WTC11 (cell line): Measurements from ENCODE around the gene ATXN1L. TPM values are rescaled to one million over a fixed set of nuclear protein-coding genes. Genes with fewer than 3 reads are reported as not detected.

Experiments
- ATAC-seq: fragments of 200-7000 bp; cut with Tn5 transposase; 2 replicates; pipeline ENCODE4 v1.10.0; 2021; ENCODE audit warnings: mild to moderate bottlenecking, moderate library complexity
- CTCF ChIA-PET: fragments of 300-600 bp; sonication (Branson Sonifier 250); formaldehyde crosslinking; loops from one replicate; lab custom pipeline; 2021; ENCODE audit warnings: antibody characterized with exemption; lab: Charles Lee
- POLR2A ChIA-PET: fragments of 350-600 bp; sonication (Branson Sonifier 250); formaldehyde crosslinking; loops from one replicate; lab custom pipeline; 2021; ENCODE audit warnings: antibody characterized with exemption; lab: Charles Lee
- DNase-seq: peaks from one replicate; pipeline ENCODE4 v3.0.0; 2021; ENCODE audit warnings: low spot score
- H3K27ac Mint-ChIP-seq: 2 replicates; pipeline ENCODE4 v1.8.0; 2021; ENCODE audit warnings: mixed read lengths
- H3K27me3 Mint-ChIP-seq: 2 replicates; pipeline ENCODE4 v1.8.0; 2021; ENCODE audit warnings: low read depth, mild to moderate bottlenecking, moderate library complexity, mixed read lengths
- H3K36me3 Mint-ChIP-seq: 2 replicates; pipeline ENCODE4 v1.8.0; 2021; ENCODE audit warnings: mixed read lengths
- H3K4me1 Mint-ChIP-seq: 2 replicates; pipeline ENCODE4 v1.8.0; 2022; ENCODE audit warnings: mixed read lengths
- H3K4me3 Mint-ChIP-seq: 2 replicates; pipeline ENCODE4 v1.8.0; 2021; ENCODE audit warnings: mild to moderate bottlenecking, moderate library complexity, mixed read lengths
- H3K9me3 Mint-ChIP-seq: 2 replicates; pipeline ENCODE4 v1.8.0; 2021; ENCODE audit warnings: mixed read lengths
- ARID4B ChIP-seq: sonication (generic); formaldehyde crosslinking; IDR thresholded peaks from 2 replicates; pipeline ENCODE4 v1.8.0; 2023; ENCODE audit warnings: missing genetic modification reagents, mild to moderate bottlenecking, borderline replicate concordance
- ATF3 ChIP-seq: sonication (generic); formaldehyde crosslinking; conservative IDR thresholded peaks from 2 replicates; pipeline ENCODE4 v1.8.1; 2022; ENCODE audit warnings: mild to moderate bottlenecking, missing genetic modification reagents
- E2F1 ChIP-seq: sonication (generic); formaldehyde crosslinking; IDR thresholded peaks from 2 replicates; pipeline ENCODE4 v1.8.0; 2022; ENCODE audit warnings: mild to moderate bottlenecking, missing genetic modification reagents
- ERG ChIP-seq: fragments of 250-450 bp; sonication (Bioruptor Pico); IDR thresholded peaks from 2 replicates; pipeline ENCODE4 v1.8.0; 2021; ENCODE audit warnings: mild to moderate bottlenecking
- FOXP4 ChIP-seq: sonication (generic); formaldehyde crosslinking; IDR thresholded peaks from 2 replicates; pipeline ENCODE4 v1.8.0; 2022; ENCODE audit warnings: mild to moderate bottlenecking, missing genetic modification reagents
- GRHL2 ChIP-seq: fragments of 250-450 bp; sonication (Bioruptor Pico); IDR thresholded peaks from 2 replicates; pipeline ENCODE4 v1.8.0; 2022; ENCODE audit warnings: mild to moderate bottlenecking, moderate library complexity; ENCODE audit not compliant: insufficient replicate concordance, severe bottlenecking
- HMGXB4 ChIP-seq: sonication (generic); formaldehyde crosslinking; IDR thresholded peaks from 2 replicates; pipeline ENCODE4 v1.8.1; 2023; ENCODE audit warnings: mild to moderate bottlenecking, moderate library complexity, missing genetic modification reagents
- NR1H2 ChIP-seq: sonication (generic); formaldehyde crosslinking; IDR thresholded peaks from 2 replicates; pipeline ENCODE4 v1.9.0; 2021; ENCODE audit warnings: mild to moderate bottlenecking, moderate library complexity, missing genetic modification reagents
- NR3C1 ChIP-seq: sonication (generic); formaldehyde crosslinking; conservative IDR thresholded peaks from 2 replicates; pipeline ENCODE4 v1.8.1; 2023; ENCODE audit warnings: low read depth, mild to moderate bottlenecking, missing genetic modification reagents
- OVOL2 ChIP-seq: fragments of 250-450 bp; sonication (Bioruptor Pico); IDR thresholded peaks from 2 replicates; pipeline ENCODE4 v1.9.0; 2021; ENCODE audit warnings: mild to moderate bottlenecking, borderline replicate concordance
- SP1 ChIP-seq: sonication (generic); formaldehyde crosslinking; conservative IDR thresholded peaks from 2 replicates; pipeline ENCODE4 v1.8.1; 2022; ENCODE audit warnings: missing genetic modification reagents
- TCF7 ChIP-seq: sonication (generic); formaldehyde crosslinking; IDR thresholded peaks from 2 replicates; pipeline ENCODE4 v1.8.0; 2022; ENCODE audit warnings: mild to moderate bottlenecking, low read depth, missing genetic modification reagents, moderate library complexity
- TEAD4 ChIP-seq: sonication (generic); formaldehyde crosslinking; IDR thresholded peaks from 2 replicates; pipeline ENCODE4 v1.8.0; 2022; ENCODE audit warnings: mild to moderate bottlenecking, missing genetic modification reagents
- TP53 ChIP-seq: sonication (generic); formaldehyde crosslinking; IDR thresholded peaks from 2 replicates; pipeline ENCODE4 v1.8.1; 2023; ENCODE audit warnings: mild to moderate bottlenecking, missing genetic modification reagents
- ZMAT4 ChIP-seq: fragments of 250-450 bp; sonication (Bioruptor Pico); IDR thresholded peaks from 2 replicates; pipeline ENCODE4 v1.9.0; 2021; ENCODE audit warnings: mild to moderate bottlenecking
- ZNF219 ChIP-seq: sonication (generic); formaldehyde crosslinking; IDR thresholded peaks from 2 replicates; pipeline ENCODE4 v1.8.0; 2023; ENCODE audit warnings: missing genetic modification reagents, mild to moderate bottlenecking, borderline replicate concordance
- ZNF281 ChIP-seq: sonication (generic); formaldehyde crosslinking; IDR thresholded peaks from 2 replicates; pipeline ENCODE4 v1.8.0; 2023; ENCODE audit warnings: mild to moderate bottlenecking, missing genetic modification reagents
- ZNF317 ChIP-seq: sonication (generic); formaldehyde crosslinking; IDR thresholded peaks from 2 replicates; pipeline ENCODE4 v1.8.1; 2023; ENCODE audit warnings: low read depth, mild to moderate bottlenecking, moderate library complexity, missing genetic modification reagents, borderline replicate concordance
- ZNF396 ChIP-seq: fragments of 250-450 bp; sonication (Bioruptor Pico); IDR thresholded peaks from 2 replicates; pipeline ENCODE4 v1.8.0; 2021; ENCODE audit warnings: mild to moderate bottlenecking, moderate library complexity, borderline replicate concordance
- ZNF423 ChIP-seq: fragments of 250-450 bp; sonication (Bioruptor Pico); IDR thresholded peaks from 2 replicates; pipeline ENCODE4 v2.1.2; 2022; ENCODE audit warnings: mild to moderate bottlenecking, moderate library complexity
- ZNF671 ChIP-seq: fragments of 250-450 bp; sonication (Bioruptor Pico); IDR thresholded peaks from 2 replicates; pipeline ENCODE4 v1.8.0; 2021; ENCODE audit warnings: mild to moderate bottlenecking
- total RNA-seq: library from RNA; stranded (reverse); gene quantifications from 3 replicates; pipeline ENCODE4 v1.2.3, GENCODE V29; 2021

ATXN1L gene
- total RNA-seq, 1 experiment from 2014 or later, result 23.2 TPM

GRCh38 chr16:71867939-71868338 lies 22.2 kb downstream of the ATXN1L start:
- Mint-ChIP-seq H3K27me3 (no peaks in the 10 kb centered on the region), H3K27ac (peak overlapping the region; percentile 75), H3K36me3 (peaks cover 31% of the 10 kb centered on the region), H3K4me3 (no peak overlapping the region), H3K4me1 (peaks cover 10% of the 10 kb centered on the region), H3K9me3 (no peaks in the 10 kb centered on the region)
- ATAC-seq (peak; percentile 57), DNase-seq (no peak)
- POLR2A ChIA-PET, result no interaction called here
- CTCF ChIA-PET, result interaction anchor here (0.6 to 1.4 kb wide), 4 partner anchors 9 to 85 kb away, joined by 3 to 7 read pairs (median 3); no protein-coding TSS in a partner anchor
- no peak for TF ChIP-seq FOXP4 (CRISPR knock-in tag)
- TF ChIP-seq ZNF317 (CRISPR knock-in tag), result no peak
- TF ChIP-seq ZNF423 (CRISPR knock-in tag), result peak; percentile 76
- no peak for TF ChIP-seq HMGXB4
- TF ChIP-seq ZNF281, result no peak
- no peak for TF ChIP-seq ATF3 (CRISPR knock-in tag)

- no peak overlapping the region for H3K4me3 Mint-ChIP-seq
- no peak for DNase-seq
- H3K36me3 Mint-ChIP-seq, result peaks cover 26% of the 10 kb centered on the region
- ChIA-PET POLR2A (no interaction called here), CTCF (no interaction called here)
- no peaks in the 10 kb centered on the region for H3K27me3 Mint-ChIP-seq
- H3K4me1 Mint-ChIP-seq, result peaks cover 10% of the 10 kb centered on the region
- ATAC-seq, result no peak
- H3K9me3 Mint-ChIP-seq, result no peaks in the 10 kb centered on the region
- no peak overlapping the region for H3K27ac Mint-ChIP-seq
- TF ChIP-seq ARID4B (CRISPR knock-in tag), result no peak
- no peak for TF ChIP-seq TCF7
- TF ChIP-seq TEAD4 (CRISPR knock-in tag), result no peak
- no peak for TF ChIP-seq ZMAT4 (CRISPR knock-in tag)
- TF ChIP-seq E2F1 (CRISPR knock-in tag), result no peak
- TF ChIP-seq ZNF396 (CRISPR knock-in tag), result no peak
- no peak for TF ChIP-seq ZNF219
- TF ChIP-seq ZNF671 (CRISPR knock-in tag), result no peak
- no peak for TF ChIP-seq ERG
- no peak for TF ChIP-seq GRHL2 (CRISPR knock-in tag)
- no peak for TF ChIP-seq NR1H2 (CRISPR knock-in tag)
- TF ChIP-seq SP1 (CRISPR knock-in tag), result no peak
- no peak for TF ChIP-seq ZNF423 (CRISPR knock-in tag)
- no peak for TF ChIP-seq OVOL2 (CRISPR knock-in tag)
- TF ChIP-seq NR3C1 (CRISPR knock-in tag), result no peak
- TF ChIP-seq TP53 (CRISPR knock-in tag), result no peak
Observed at GRCh38 chr16:71869089-71869488, 23.3 kb downstream of the ATXN1L start.
